ENCODE measurements around the gene HOXA7. TPM values are rescaled to one million over a fixed set of nuclear protein-coding genes. Genes with fewer than 3 reads are reported as not detected.

Gene HOXA7
- total and polyA plus RNA-seq, 12 donors = 7.9 to 39.1 (median 22.7) TPM

DNA sequence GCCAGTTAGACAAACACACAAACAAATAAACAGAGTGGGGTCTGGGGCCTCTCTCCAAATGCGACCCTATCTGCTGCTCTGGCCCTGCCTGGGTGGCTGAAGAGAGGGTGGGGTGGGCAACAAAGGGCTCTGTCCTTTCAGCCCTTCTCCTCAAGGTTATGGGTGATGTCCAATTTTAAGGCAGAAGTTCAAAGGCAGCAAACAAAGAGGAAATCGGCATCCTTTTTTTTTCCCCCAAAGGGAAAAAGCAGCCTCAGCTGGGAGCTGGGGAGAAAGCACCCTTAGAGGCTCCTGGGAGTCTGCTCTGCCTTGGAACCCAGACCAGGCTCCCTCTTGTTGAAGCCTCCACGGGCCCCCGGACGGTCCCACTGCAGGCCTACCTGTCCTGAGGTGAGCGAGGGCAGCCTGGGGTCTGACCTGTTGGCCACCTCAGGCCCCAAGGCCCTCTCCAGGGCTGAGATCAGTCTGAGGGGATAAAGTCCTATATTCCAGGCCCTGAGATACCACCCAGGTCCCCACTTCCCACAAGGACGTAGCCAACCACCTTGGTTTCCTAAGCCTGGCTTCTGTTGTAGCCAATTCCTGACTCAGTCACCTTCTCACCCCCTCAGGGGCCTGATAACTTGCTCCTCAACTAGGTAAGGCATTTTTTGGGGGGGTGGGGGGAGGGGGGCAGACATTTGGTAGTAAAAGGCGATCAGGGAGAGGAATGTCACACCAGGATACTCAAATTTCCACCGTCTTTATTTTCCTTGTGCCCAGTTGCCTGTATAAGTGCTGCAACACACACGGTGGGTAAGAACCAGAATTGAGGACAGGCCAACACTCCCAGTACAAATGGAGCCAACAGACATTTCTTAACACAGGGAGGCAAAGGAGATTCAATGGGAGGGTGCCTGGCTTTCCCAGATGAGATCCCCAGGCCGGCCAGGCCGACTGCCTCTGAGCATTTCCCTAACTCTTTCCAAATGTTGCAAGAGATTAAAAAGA, 24.3 kb upstream of the HOXA7 start:
- intact Hi-C loops (cut with DNase I) = loop anchor here in 1 of 2 donors (10.0 kb wide), 1 partner anchor 1306 kb away; no protein-coding TSS in a partner anchor
- Histone ChIP-seq H3K27ac (no peak overlapping the region), H3K9me3 (replicated peaks in 1 of 3) (no peaks in the 10 kb centered on the region), H3K27me3 (peaks cover 78% of the 10 kb centered on the region), H3K4me3 (no peak overlapping the region), H3K4me1 (replicated peaks in 1 of 2) (peaks cover 19% of the 10 kb centered on the region in 2 donors), H3K36me3 (replicated peaks in 1 of 2) (no peaks in the 10 kb centered on the region)
- TF ChIP-seq CTCF (IDR thresholded peaks at IDR 0.05) = no peak
- TF ChIP-seq POLR2A (IDR thresholded peaks at IDR 0.05) = no peak
- 69 to 87% (median 81%) methylated on average over 9 to 12 of the region's 12 CpGs for WGBS, 4 donors
- peak in 2 of 7 donors; percentile 7 to 33 for DNase-seq

- peaks cover 16 to 18% of the 10 kb centered on the region in 2 donors for H3K4me1 ChIP-seq (replicated peaks in 1 of 2)
These were observed 23.3 kb upstream of the HOXA7 start for GRCh38 chr7:27179503-27180430.

DNA sequence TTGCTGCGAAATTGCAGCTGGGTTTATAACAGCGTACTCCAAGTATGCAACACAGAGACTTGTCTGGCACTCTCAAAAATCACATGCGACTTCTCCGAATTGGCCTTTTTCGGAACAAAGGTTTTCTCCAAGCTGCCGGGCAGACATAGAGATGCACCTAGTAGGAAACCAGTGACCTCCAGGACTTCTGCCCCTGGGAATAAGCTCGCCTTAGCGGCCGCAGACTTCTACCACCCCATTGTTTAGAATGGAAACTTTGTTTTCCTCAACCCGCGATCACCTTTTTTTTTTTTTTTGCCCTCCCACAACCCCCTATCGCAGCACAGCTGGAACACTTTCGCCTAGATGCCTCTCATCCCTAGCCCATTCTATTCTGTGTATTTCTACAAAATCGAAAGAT, 22.6 kb upstream of the HOXA7 start:
- no peak for TF ChIP-seq CTCF (IDR thresholded peaks at IDR 0.05)
- no peak for TF ChIP-seq POLR2A (IDR thresholded peaks at IDR 0.05)
- Histone ChIP-seq H3K27me3 (peaks cover 73% of the 10 kb centered on the region), H3K9me3 (replicated peaks in 1 of 3) (no peaks in the 10 kb centered on the region), H3K36me3 (replicated peaks in 1 of 2) (no peaks in the 10 kb centered on the region), H3K4me3 (no peak overlapping the region), H3K4me1 (replicated peaks in 1 of 2) (peaks cover 13 to 15% of the 10 kb centered on the region in 2 donors), H3K27ac (no peak overlapping the region)
- peak in 1 of 7 donors; percentile 39 for DNase-seq
- WGBS, 4 donors = 66 to 74% (median 70%) methylated on average over 14 of the region's 14 CpGs
- intact Hi-C loops (cut with DNase I) = no loop called here

More at GRCh38 chr7:27179503-27180430, 23.3 kb upstream of the HOXA7 start:
- H3K27me3 ChIP-seq = peaks cover 73% of the 10 kb centered on the region
- no peak overlapping the region for H3K27ac ChIP-seq
- TF ChIP-seq POLR2A (IDR thresholded peaks at IDR 0.05) = no peak
- peak; percentile 55 to 84 (median 68) for TF ChIP-seq CTCF (IDR thresholded peaks at IDR 0.05)
- WGBS, 4 donors = 18 to 21% (median 19%) methylated on average over 50 to 56 of the region's 56 CpGs
- H3K4me3 ChIP-seq = no peak overlapping the region
- no peaks in the 10 kb centered on the region for H3K36me3 ChIP-seq (replicated peaks in 1 of 2)
- intact Hi-C loops (cut with DNase I) = loop anchor here in 1 of 2 donors (10.0 kb wide), 1 partner anchor 1305 kb away; no protein-coding TSS in a partner anchor
- H3K9me3 ChIP-seq (replicated peaks in 1 of 3) = no peaks in the 10 kb centered on the region
- peak in 6 of 7 donors; percentile 53 to 75 (median 71) for DNase-seq
